H1 (cell line): Measurements from ENCODE around the gene DSCAM.

Experiments
- CEBPB ChIP-seq: IDR thresholded peaks from 2 replicates; pipeline ENCODE4 v1.6.1; 2012; ENCODE audit warnings: low read depth, low read length
- CHD1 ChIP-seq: IDR thresholded peaks from 2 replicates; pipeline ENCODE4 v1.6.1; 2012; ENCODE audit warnings: low read depth, low read length, improper control_type of control experiment
- CHD2 ChIP-seq: IDR thresholded peaks from 2 replicates; pipeline ENCODE4 v1.6.1; 2012; ENCODE audit warnings: low read length, improper control_type of control experiment
- CTCF ChIP-seq, 3 experiments: IDR thresholded peaks; 1 replicate in 2 of 3; 2 replicates in 1 of 3; pipeline versions ENCODE4 v1.5.1 to v1.6.1; 2011; ENCODE audit warnings: low read length in 3 of 3, mild to moderate bottlenecking in 3 of 3, inconsistent platforms in 2 of 3, low read depth in 1 of 3, moderate library complexity in 1 of 3; ENCODE audit not compliant: insufficient read depth in 1 of 3; ENCODE audit errors: control extremely low read depth in 1 of 3
- EGR1 ChIP-seq: IDR thresholded peaks from 2 replicates; pipeline ENCODE4 v1.6.1; 2011; ENCODE audit warnings: low read depth, low read length, borderline replicate concordance
- EP300 ChIP-seq, 2 experiments: IDR thresholded peaks; 1 replicate in 1 of 2; 2 replicates in 1 of 2; pipeline ENCODE4 v1.6.1; 2011 to 2012; ENCODE audit warnings: low read depth in 2 of 2, low read length in 2 of 2, mild to moderate bottlenecking in 2 of 2, borderline replicate concordance in 1 of 2, inconsistent platforms in 1 of 2, moderate library complexity in 1 of 2
- FOSL1 ChIP-seq: IDR thresholded peaks from 2 replicates; pipeline ENCODE4 v1.6.1; 2011; ENCODE audit warnings: mild to moderate bottlenecking, low read depth, low read length, moderate library complexity; ENCODE audit not compliant: insufficient read depth
- MAX ChIP-seq: IDR thresholded peaks from 2 replicates; pipeline ENCODE4 v1.6.1; 2012; ENCODE audit warnings: inconsistent platforms
- POLR2A ChIP-seq, 2 experiments: IDR thresholded peaks; 1 replicate in 1 of 2; 2 replicates in 1 of 2; pipeline ENCODE4 v1.6.1; 2011; ENCODE audit warnings: low read depth in 2 of 2, low read length in 2 of 2, mild to moderate bottlenecking in 2 of 2; ENCODE audit errors: control extremely low read depth in 1 of 2
- SP2 ChIP-seq: IDR thresholded peaks from 2 replicates; pipeline ENCODE4 v1.6.1; 2012; ENCODE audit warnings: mild to moderate bottlenecking, low read length, inconsistent platforms

GRCh38 chr21:40731206-40731605 is 115.8 kb downstream of the DSCAM start:
- TF ChIP-seq EGR1 (no peak), EP300 (IDR thresholded peaks at IDR 0.05; ENCODE audit: borderline replicate concordance in 1 of 2, low read depth in 2 of 2, low read length in 2 of 2) (no peak), CEBPB (no peak), CTCF (IDR thresholded peaks at IDR 0.05; ENCODE audit: control extremely low read depth in 1 of 3, insufficient read depth in 1 of 3, low read depth in 1 of 3, low read length in 3 of 3) (no peak), CHD1 (no peak), CHD2 (no peak), FOSL1 (no peak), POLR2A (IDR thresholded peaks at IDR 0.05; ENCODE audit: control extremely low read depth in 1 of 2, low read depth in 2 of 2, low read length in 2 of 2) (no peak), SP2 (no peak), MAX (no peak)
